Measurements from ENCODE around the gene EXOSC10. TPM values are rescaled to one million over a fixed set of nuclear protein-coding genes. Genes with fewer than 3 reads are reported as not detected.
A peak's percentile ranks its signal among the peaks of the same experiment; 100 is the strongest.

Gene EXOSC10
- total RNA-seq, 1 experiment from 2014 or later, result 93.1 TPM

DNA sequence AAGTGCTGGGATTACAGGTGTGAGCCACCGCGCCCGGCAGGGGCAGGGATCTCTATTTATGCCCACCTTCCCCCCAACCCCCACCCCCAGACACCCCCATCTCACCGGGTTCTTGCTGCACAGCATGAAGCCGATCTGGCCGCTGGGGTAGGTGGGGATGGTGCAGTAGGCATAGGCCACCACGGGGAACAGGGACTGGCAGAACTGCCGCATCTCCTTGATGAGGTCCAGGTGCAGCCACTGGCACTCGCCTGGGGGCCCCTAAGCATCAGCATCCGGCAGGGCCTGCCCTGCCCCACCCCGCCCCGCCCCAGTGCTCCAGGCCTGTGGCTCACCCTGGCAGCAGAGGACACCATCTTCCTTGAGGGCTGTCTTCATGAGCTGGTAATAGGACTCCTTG is 44.0 kb downstream of the EXOSC10 start:
- no peak for DNase-seq (ENCODE audit: low read depth, low spot score)
- TF ChIP-seq, protein P1, sequence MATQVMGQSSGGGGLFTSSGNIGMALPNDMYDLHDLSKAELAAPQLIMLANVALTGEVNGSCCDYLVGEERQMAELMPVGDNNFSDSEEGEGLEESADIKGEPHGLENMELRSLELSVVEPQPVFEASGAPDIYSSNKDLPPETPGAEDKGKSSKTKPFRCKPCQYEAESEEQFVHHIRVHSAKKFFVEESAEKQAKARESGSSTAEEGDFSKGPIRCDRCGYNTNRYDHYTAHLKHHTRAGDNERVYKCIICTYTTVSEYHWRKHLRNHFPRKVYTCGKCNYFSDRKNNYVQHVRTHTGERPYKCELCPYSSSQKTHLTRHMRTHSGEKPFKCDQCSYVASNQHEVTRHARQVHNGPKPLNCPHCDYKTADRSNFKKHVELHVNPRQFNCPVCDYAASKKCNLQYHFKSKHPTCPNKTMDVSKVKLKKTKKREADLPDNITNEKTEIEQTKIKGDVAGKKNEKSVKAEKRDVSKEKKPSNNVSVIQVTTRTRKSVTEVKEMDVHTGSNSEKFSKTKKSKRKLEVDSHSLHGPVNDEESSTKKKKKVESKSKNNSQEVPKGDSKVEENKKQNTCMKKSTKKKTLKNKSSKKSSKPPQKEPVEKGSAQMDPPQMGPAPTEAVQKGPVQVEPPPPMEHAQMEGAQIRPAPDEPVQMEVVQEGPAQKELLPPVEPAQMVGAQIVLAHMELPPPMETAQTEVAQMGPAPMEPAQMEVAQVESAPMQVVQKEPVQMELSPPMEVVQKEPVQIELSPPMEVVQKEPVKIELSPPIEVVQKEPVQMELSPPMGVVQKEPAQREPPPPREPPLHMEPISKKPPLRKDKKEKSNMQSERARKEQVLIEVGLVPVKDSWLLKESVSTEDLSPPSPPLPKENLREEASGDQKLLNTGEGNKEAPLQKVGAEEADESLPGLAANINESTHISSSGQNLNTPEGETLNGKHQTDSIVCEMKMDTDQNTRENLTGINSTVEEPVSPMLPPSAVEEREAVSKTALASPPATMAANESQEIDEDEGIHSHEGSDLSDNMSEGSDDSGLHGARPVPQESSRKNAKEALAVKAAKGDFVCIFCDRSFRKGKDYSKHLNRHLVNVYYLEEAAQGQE (IDR thresholded peaks at IDR 0.05; ENCODE audit: insufficient read depth in 1 of 2, low read depth in 2 of 2, low read length in 1 of 2), result no peak
- no peak for TF ChIP-seq TCF7L2 (IDR thresholded peaks at IDR 0.05; ENCODE audit: low read depth, low read length)
- TF ChIP-seq SIN3A (IDR thresholded peaks at IDR 0.05; ENCODE audit: borderline replicate concordance, insufficient read depth, low read depth, low read length), result no peak
- no peak for TF ChIP-seq POLR2AphosphoS5 (IDR thresholded peaks at IDR 0.05; ENCODE audit: low read depth, low read length)
- TF ChIP-seq CTCF (IDR thresholded peaks at IDR 0.05), result no peak
- ChIA-PET CTCF (no interaction called here), POLR2A (interaction anchor here (0.6 to 0.7 kb wide), 2 partner anchors 561 to 1046 kb away, joined by 6 to 7 read pairs; no protein-coding TSS in a partner anchor)
- no TSS peak for BruUV-seq (replicated peaks)
- Histone ChIP-seq H3K27ac (ENCODE audit: low read length) (no peak overlapping the region), H3K9me3 (ENCODE audit: control insufficient read depth, insufficient read depth, low read depth, low read length) (no peaks in the 10 kb centered on the region), H3K36me3 (ENCODE audit: control insufficient read depth, insufficient read depth, low read length) (peaks cover 5% of the 10 kb centered on the region), H3K4me1 (ENCODE audit: control insufficient read depth, insufficient read depth, low read length) (peaks cover 15% of the 10 kb centered on the region), H3K27me3 (ENCODE audit: control insufficient read depth, insufficient read depth, low read length) (no peaks in the 10 kb centered on the region), H3K4me3 (ENCODE audit: low read depth in 2 of 2, low read length in 2 of 2) (no peak overlapping the region)
- in situ Hi-C loops (cut with HindIII; ENCODE audit: low pct_unique_long_range_greater_than_20kb, low sequenced_read_pairs) (no loop called here), intact Hi-C loops (cut with micrococcal nuclease; ENCODE audit: unreplicated experiment) (no loop called here)
- no peak for ATAC-seq

- DNase-seq (ENCODE audit: low read depth, low spot score) (no peak), ATAC-seq (no peak)
- H3K27ac ChIP-seq (ENCODE audit: low read length), result no peak overlapping the region
- in situ Hi-C loops (cut with HindIII; ENCODE audit: low pct_unique_long_range_greater_than_20kb, low sequenced_read_pairs), result no loop called here
- H3K27me3 ChIP-seq (ENCODE audit: control insufficient read depth, insufficient read depth, low read length), result no peaks in the 10 kb centered on the region
- intact Hi-C loops (cut with micrococcal nuclease; ENCODE audit: unreplicated experiment), result no loop called here
- H3K4me1 ChIP-seq (ENCODE audit: control insufficient read depth, insufficient read depth, low read length), result peaks cover 14% of the 10 kb centered on the region
- BruUV-seq (replicated peaks), result TSS peak; percentile 41
- H3K9me3 ChIP-seq (ENCODE audit: control insufficient read depth, insufficient read depth, low read depth, low read length), result no peaks in the 10 kb centered on the region
- TF ChIP-seq SIN3A (IDR thresholded peaks at IDR 0.05; ENCODE audit: borderline replicate concordance, insufficient read depth, low read depth, low read length) (no peak), TCF7L2 (IDR thresholded peaks at IDR 0.05; ENCODE audit: low read depth, low read length) (no peak), CTCF (IDR thresholded peaks at IDR 0.05) (no peak), POLR2AphosphoS5 (IDR thresholded peaks at IDR 0.05; ENCODE audit: low read depth, low read length) (no peak)
- TF ChIP-seq, protein P1 (IDR thresholded peaks at IDR 0.05; ENCODE audit: insufficient read depth in 1 of 2, low read depth in 2 of 2, low read length in 1 of 2), result no peak
- H3K36me3 ChIP-seq (ENCODE audit: control insufficient read depth, insufficient read depth, low read length), result peaks cover 5% of the 10 kb centered on the region
- H3K4me3 ChIP-seq (ENCODE audit: low read depth in 2 of 2, low read length in 2 of 2), result no peak overlapping the region
- ChIA-PET CTCF (interaction anchor here (0.6 to 1.2 kb wide), 2 partner anchors 17 to 560 kb away, joined by 3 to 8 read pairs; no protein-coding TSS in a partner anchor), POLR2A (no interaction called here)
Measured at GRCh38 chr1:11054666-11055065, 45.0 kb downstream of the EXOSC10 start.
